CD1c-positive myeloid dendritic cell (primary cell): ENCODE measurements around the gene GUCY1A2.

ENCODE experiments used
- DNase-seq: peaks from one replicate; pipeline ENCODE4 v3.0.0-alpha.2; 2016; ENCODE audit errors: extremely low spot score

GUCY1A2 gene

DNA sequence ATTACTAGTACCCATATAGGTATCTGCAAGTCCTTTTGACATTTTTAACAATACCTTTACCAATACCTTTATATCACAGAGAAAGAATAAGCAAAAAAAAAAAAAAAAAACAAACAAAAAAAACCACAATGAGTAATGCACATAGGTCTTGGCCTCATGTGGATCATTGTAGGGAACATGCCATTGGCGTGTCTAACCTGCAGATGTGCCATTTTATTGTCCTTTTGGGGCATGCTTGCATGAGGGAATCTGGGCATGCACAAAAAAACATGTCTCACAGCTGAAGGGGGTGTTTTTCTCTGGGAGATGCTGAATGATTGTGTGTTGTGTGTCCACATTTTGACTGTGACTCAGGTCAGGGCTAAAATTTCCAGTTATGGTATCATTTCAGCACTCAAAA, 361.6 kb downstream of the GUCY1A2 start:
- no peak for DNase-seq

DNA sequence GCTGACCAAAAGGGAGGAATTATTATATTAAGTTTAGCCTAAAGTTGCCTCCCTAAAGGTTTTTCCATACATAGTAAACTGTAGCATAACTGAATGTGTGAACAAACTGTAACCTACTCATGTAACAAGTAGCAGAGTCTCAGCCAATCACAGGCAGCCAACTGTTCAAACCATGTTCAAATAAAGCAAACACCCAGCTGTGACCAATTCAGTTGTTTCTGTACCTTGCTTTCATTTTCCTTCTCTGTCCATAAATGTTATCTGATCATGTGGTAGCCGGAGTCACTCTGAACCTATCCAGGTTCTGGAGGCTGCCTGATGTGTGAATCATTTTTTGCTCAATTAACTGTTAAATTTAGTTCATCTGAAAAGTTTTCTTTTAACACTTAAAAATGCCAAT, 373.5 kb downstream of the GUCY1A2 start:
- no peak for DNase-seq

DNA sequence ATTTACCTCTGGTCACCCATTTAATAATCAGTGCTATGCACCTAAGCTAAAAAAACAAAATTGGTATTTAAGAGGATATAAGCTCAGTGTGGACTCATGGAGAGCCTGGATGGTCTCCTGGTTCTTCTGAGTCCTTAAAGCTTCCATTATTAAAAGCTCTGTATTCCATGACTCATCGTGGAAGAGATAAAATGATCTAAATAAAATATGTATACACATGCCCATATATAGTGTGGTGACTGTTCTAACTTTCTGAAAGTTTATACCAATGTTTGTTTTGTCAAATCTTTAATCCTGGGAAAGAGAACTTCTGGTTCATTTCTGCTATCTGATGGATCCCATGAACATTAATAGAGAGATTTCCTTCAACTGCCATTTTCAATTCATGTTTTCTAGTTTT, 375.9 kb downstream of the GUCY1A2 start:
- no peak for DNase-seq

DNA sequence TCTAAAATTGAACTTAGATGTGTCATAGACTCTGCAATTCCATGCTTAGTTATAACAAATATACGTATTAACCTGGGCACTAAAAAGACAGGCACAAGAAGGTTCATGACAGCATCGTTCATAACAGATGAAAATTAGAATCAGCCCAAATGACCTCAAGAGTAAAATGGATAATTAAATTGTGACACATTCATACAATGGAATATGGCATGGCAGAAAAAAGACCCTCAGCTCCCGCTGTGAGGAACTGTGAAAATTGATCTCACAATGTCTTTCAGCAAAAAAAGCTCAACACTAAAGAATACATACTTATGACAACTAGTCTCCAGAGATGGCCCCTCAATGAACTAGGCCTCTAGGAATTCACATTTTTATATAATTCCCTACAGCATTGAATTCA, 386.0 kb downstream of the GUCY1A2 start:
- DNase-seq, result no peak

DNA sequence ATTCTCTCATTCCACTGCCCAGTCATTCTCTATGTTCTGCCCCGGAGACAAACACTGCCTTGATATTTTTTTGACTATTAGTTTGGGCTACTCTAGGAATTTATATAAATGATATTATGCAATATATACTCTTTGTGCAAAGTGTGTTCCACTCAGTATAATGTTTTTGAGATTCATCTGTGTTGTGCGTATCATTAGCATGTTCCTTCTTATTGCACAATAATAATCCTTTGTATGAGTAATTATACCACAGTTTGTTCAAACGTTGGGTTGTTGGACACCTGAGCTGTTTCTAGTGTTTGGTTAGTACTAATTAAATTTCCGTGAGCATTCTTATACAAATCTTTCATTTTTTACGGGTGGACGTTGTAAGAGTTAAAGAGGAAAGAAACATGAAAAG, 390.6 kb downstream of the GUCY1A2 start:
- DNase-seq, result no peak

DNA sequence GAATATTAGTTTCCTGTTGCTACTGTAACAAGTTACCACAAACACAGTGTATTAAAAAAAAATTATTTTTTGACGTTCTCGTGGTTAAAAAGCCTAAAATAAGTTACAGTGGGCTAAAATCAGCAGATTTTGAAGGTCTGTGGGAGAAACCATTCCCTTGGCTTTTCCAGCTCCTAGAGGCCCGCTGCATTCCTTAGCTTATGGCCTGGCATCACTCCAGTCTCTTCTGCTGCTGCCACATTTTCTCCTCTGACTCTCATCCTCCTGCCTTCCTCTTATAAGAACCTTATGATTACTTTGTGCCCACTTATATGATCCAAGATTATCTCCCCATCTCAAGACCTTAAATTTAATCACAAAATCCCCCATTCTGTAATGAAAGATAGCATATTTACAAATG, 392.7 kb downstream of the GUCY1A2 start:
- DNase-seq, result no peak

DNA sequence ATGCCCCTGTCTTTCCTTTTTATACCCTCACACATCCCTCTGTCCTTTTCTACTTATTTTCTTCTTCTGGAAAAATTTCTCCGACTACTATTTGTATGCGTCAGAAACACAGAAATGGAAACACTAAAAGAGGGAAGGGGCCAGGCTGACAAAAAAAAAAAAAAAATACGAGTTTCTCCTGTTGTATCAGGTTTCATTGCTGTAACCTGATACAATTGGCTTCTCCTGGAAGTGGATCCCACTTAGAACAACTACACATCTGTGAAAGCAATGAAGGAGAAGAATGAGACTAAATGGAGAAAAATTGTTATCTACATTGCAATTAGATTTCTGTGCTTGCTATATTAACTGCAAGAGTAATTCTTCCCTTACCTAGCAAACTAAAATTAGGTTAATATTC, 393.9 kb downstream of the GUCY1A2 start:
- DNase-seq, result no peak
